BJ (cell line): ENCODE data around the gene SH3PXD2B. TPM values are rescaled to one million over a fixed set of nuclear protein-coding genes. Genes with fewer than 3 reads are reported as not detected.

Experiments
- CTCF ChIA-PET: fragments of 350-600 bp; formaldehyde crosslinking; extraction: SDS; loops from one replicate; lab custom pipeline; 2021; ENCODE audit warnings: antibody characterized with exemption, inconsistent platforms; lab: Yijun Ruan, JAX
- POLR2A ChIA-PET: fragments of 300-600 bp; sonication (Branson Sonifier 250); formaldehyde crosslinking; extraction: SDS; loops from one replicate; lab custom pipeline; 2021; ENCODE audit warnings: antibody characterized with exemption; lab: Charles Lee
- DNase-seq: peaks from one replicate; pipeline ENCODE4 v3.0.0-alpha.2; 2011; ENCODE audit warnings: low read depth
- H3K27me3 ChIP-seq: 2 replicates; pipeline ENCODE4 v1.6.0; 2011; ENCODE audit warnings: low read length; ENCODE audit not compliant: control insufficient read depth, insufficient read depth
- H3K36me3 ChIP-seq: 2 replicates; pipeline ENCODE4 v1.5.1; 2011; ENCODE audit warnings: low read length; ENCODE audit not compliant: control insufficient read depth, insufficient read depth
- H3K4me3 ChIP-seq: 2 replicates; pipeline ENCODE4 v1.5.1; 2011; ENCODE audit warnings: low read depth, mild to moderate bottlenecking, control low read depth, low read length
- CTCF ChIP-seq: IDR thresholded peaks from 2 replicates; pipeline ENCODE4 v1.5.1; 2011; ENCODE audit warnings: low read depth, mild to moderate bottlenecking, control low read depth, inconsistent platforms, low read length, moderate library complexity; ENCODE audit not compliant: insufficient read depth
- polyA plus RNA-seq: library from polyadenylated mRNA; depleted of rRNA; stranded (reverse); fragments of >200 nt; gene quantifications from 2 replicates; pipeline ENCODE4 v1.2.3, GENCODE V29; 2011

SH3PXD2B gene
- polyA plus RNA-seq, 1 experiment: 15.5 TPM

GRCh38 chr5:172342918-172343317, 111.4 kb downstream of the SH3PXD2B start:
- ChIA-PET CTCF (interaction anchor here (1.0 kb wide), 2 partner anchors 9 to 10 kb away, joined by 3 to 6 read pairs; no protein-coding TSS in a partner anchor), POLR2A (no interaction called here)
- Histone ChIP-seq H3K4me3 (no peak overlapping the region), H3K27me3 (no peaks in the 10 kb centered on the region), H3K36me3 (peaks cover 27% of the 10 kb centered on the region)
- TF ChIP-seq CTCF: no peak
- no peak for DNase-seq

- CTCF ChIA-PET: interaction anchor here (1.4 kb wide), 1 partner anchor 13 kb away, joined by 3 read pairs; no protein-coding TSS in a partner anchor
- DNase-seq: no peak
- no peaks in the 10 kb centered on the region for H3K27me3 ChIP-seq
- POLR2A ChIA-PET: no interaction called here
- TF ChIP-seq CTCF: no peak
- peaks cover 20% of the 10 kb centered on the region for H3K36me3 ChIP-seq
- no peak overlapping the region for H3K4me3 ChIP-seq
Observed at GRCh38 chr5:172339264-172340180, 114.8 kb downstream of the SH3PXD2B start.

GRCh38 chr5:172336676-172337285, 117.5 kb downstream of the SH3PXD2B start:
- no peaks in the 10 kb centered on the region for H3K27me3 ChIP-seq
- POLR2A ChIA-PET: no interaction called here
- CTCF ChIA-PET: interaction anchor here (1.0 kb wide), 1 partner anchor 23 kb away, joined by 3 read pairs; no protein-coding TSS in a partner anchor
- H3K36me3 ChIP-seq: peaks cover 19% of the 10 kb centered on the region
- no peak for TF ChIP-seq CTCF
- no peak overlapping the region for H3K4me3 ChIP-seq
- DNase-seq: no peak

- no peak for TF ChIP-seq CTCF
- DNase-seq: no peak
- peaks cover 18% of the 10 kb centered on the region for H3K36me3 ChIP-seq
- ChIA-PET POLR2A (no interaction called here), CTCF (interaction anchor here (1.0 kb wide), 2 partner anchors 24 to 116 kb away, joined by 3 read pairs; no protein-coding TSS in a partner anchor)
- no peaks in the 10 kb centered on the region for H3K27me3 ChIP-seq
- H3K4me3 ChIP-seq: no peak overlapping the region
Observed at GRCh38 chr5:172336264-172336663, 118.1 kb downstream of the SH3PXD2B start.

GRCh38 chr5:172335721-172336120, 118.6 kb downstream of the SH3PXD2B start:
- POLR2A ChIA-PET: no interaction called here

More at GRCh38 chr5:172335721-172336120, 118.6 kb downstream of the SH3PXD2B start:
- Histone ChIP-seq H3K4me3 (no peak overlapping the region), H3K36me3 (peaks cover 14% of the 10 kb centered on the region), H3K27me3 (no peaks in the 10 kb centered on the region)
- no peak for TF ChIP-seq CTCF
- DNase-seq: no peak
- CTCF ChIA-PET: interaction anchor here (1.0 kb wide), 2 partner anchors 24 to 117 kb away, joined by 3 read pairs; no protein-coding TSS in a partner anchor
